Measurements from ENCODE around the gene PSMD3.

- no peak for TF ChIP-seq CTCF (IDR thresholded peaks at IDR 0.05)
- no peak for TF ChIP-seq POLR2A (IDR thresholded peaks at IDR 0.05)
Measured at GRCh38 chr17:39955726-39956225, 24.8 kb upstream of the PSMD3 start.
